ENCODE measurements around the gene LARGE1.
"Not testable (repeated sequence)": the region's sequence is repeated elsewhere in the genome, so short reads cannot be mapped to it uniquely, and the experiment has no call there.

LARGE1 gene

GRCh38 chr22:33883561-33883960, 36.7 kb downstream of the LARGE1 start:
- DNase-seq, result no peak

- DNase-seq, result no peak
Measured at GRCh38 chr22:33882991-33883390, 37.3 kb downstream of the LARGE1 start.

GRCh38 chr22:33880986-33881385, 39.3 kb downstream of the LARGE1 start:
- DNase-seq, result no peak

GRCh38 chr22:33879796-33880195, 40.5 kb downstream of the LARGE1 start:
- DNase-seq, result no peak

- no peak for DNase-seq
Measured at GRCh38 chr22:33875316-33875715, 45.0 kb downstream of the LARGE1 start.

- DNase-seq, result no peak
Measured at GRCh38 chr22:33874206-33874605, 46.1 kb downstream of the LARGE1 start.

- DNase-seq, result no peak
Measured at GRCh38 chr22:33873666-33874065, 46.6 kb downstream of the LARGE1 start.

GRCh38 chr22:33873186-33873585, 47.1 kb downstream of the LARGE1 start:
- DNase-seq, result no peak

GRCh38 chr22:33871935-33872334, 48.3 kb downstream of the LARGE1 start:
- DNase-seq, result no peak

- no peak for DNase-seq
Measured at GRCh38 chr22:33869946-33870345, 50.3 kb downstream of the LARGE1 start.

GRCh38 chr22:33867971-33868370, 52.3 kb downstream of the LARGE1 start:
- no peak for DNase-seq

- DNase-seq, result no peak
Measured at GRCh38 chr22:33867118-33867866, 53.0 kb downstream of the LARGE1 start.

- DNase-seq, result no peak
Measured at GRCh38 chr22:33866511-33866910, 53.8 kb downstream of the LARGE1 start.

GRCh38 chr22:33865996-33866395, 54.3 kb downstream of the LARGE1 start:
- DNase-seq, result no peak

GRCh38 chr22:33865248-33865647, 55.0 kb downstream of the LARGE1 start:
- DNase-seq, result no peak

- no peak for DNase-seq
Measured at GRCh38 chr22:33864723-33865130, 55.5 kb downstream of the LARGE1 start.

GRCh38 chr22:33861216-33861875, 58.9 kb downstream of the LARGE1 start:
- no peak for DNase-seq

- DNase-seq, result no peak
Measured at GRCh38 chr22:33860386-33860785, 59.9 kb downstream of the LARGE1 start.

- DNase-seq, result no peak
Measured at GRCh38 chr22:33859311-33859710, 61.0 kb downstream of the LARGE1 start.

GRCh38 chr22:33858653-33859052, 61.6 kb downstream of the LARGE1 start:
- DNase-seq, result not testable (repeated sequence)

- DNase-seq, result not testable (repeated sequence)
Measured at GRCh38 chr22:33857767-33858166, 62.5 kb downstream of the LARGE1 start.

GRCh38 chr22:33854724-33855123, 65.6 kb downstream of the LARGE1 start:
- DNase-seq, result no peak

GRCh38 chr22:33853200-33854097, 66.8 kb downstream of the LARGE1 start:
- DNase-seq, result no peak

All from NK-92 treated with Interleukin-12 subunit alpha and Interleukin-12 subunit beta, amount 100 ng/mL, for 24 hours (cell line).